GM23338 (cell line): Measurements from ENCODE around the gene SULT2B1. TPM values are rescaled to one million over a fixed set of nuclear protein-coding genes. Genes with fewer than 3 reads are reported as not detected.
"Not testable (repeated sequence)": the region's sequence is repeated elsewhere in the genome, so short reads cannot be mapped to it uniquely, and the experiment has no call there.

Experiments
- ATAC-seq: fragments of 200-7000 bp; cut with Tn5 transposase; 3 replicates; pipeline ENCODE4 v1.9.1; 2020
- DNase-seq: peaks from one replicate; pipeline ENCODE4 v3.0.0-alpha.2; 2015; ENCODE audit warnings: low spot score
- H2AFZ ChIP-seq: fragments of 200-600 bp; sonication (generic); 2 replicates; pipeline ENCODE4 v1.8.0; 2016; ENCODE audit warnings: antibody characterized with exemption, mild to moderate bottlenecking, moderate library complexity
- H3F3A ChIP-seq: fragments of 200-600 bp; sonication (generic); replicated peaks from 2 replicates; pipeline ENCODE4 v1.8.0; 2017; ENCODE audit warnings: antibody characterized with exemption, mixed run types, low read depth
- H3K27ac ChIP-seq: fragments of 200-600 bp; sonication (generic); 2 replicates; pipeline ENCODE4 v1.6.1; 2016; ENCODE audit warnings: low read depth
- H3K27me3 ChIP-seq: fragments of 200-600 bp; sonication (generic); 2 replicates; pipeline ENCODE4 v1.8.0; 2016; ENCODE audit warnings: mild to moderate bottlenecking, mixed run types, moderate library complexity; ENCODE audit not compliant: insufficient read depth
- H3K36me3 ChIP-seq: fragments of 200-600 bp; sonication (generic); 2 replicates; pipeline ENCODE4 v1.8.0; 2016; ENCODE audit warnings: mild to moderate bottlenecking; ENCODE audit not compliant: insufficient read depth
- H3K4me1 ChIP-seq: fragments of 200-600 bp; sonication (generic); 2 replicates; pipeline ENCODE4 v1.8.0; 2016; ENCODE audit warnings: mild to moderate bottlenecking, moderate library complexity; ENCODE audit not compliant: insufficient read depth
- H3K4me2 ChIP-seq: fragments of 200-600 bp; sonication (generic); 2 replicates; pipeline ENCODE4 v1.7.1; 2017; ENCODE audit warnings: mixed run types
- H3K4me3 ChIP-seq: fragments of 200-600 bp; sonication (generic); 2 replicates; pipeline ENCODE4 v1.6.1; 2016; ENCODE audit warnings: mixed run types
- H3K79me2 ChIP-seq: fragments of 200-600 bp; sonication (generic); replicated peaks from 2 replicates; pipeline ENCODE4 v1.8.0; 2017; ENCODE audit warnings: mild to moderate bottlenecking; ENCODE audit not compliant: insufficient read depth
- H3K9me2 ChIP-seq: fragments of 200-600 bp; sonication (generic); 2 replicates; pipeline ENCODE4 v1.8.0; 2017; ENCODE audit not compliant: insufficient read depth
- H4K20me1 ChIP-seq: fragments of 200-600 bp; sonication (generic); replicated peaks from 2 replicates; pipeline ENCODE4 v1.8.0; 2017; ENCODE audit warnings: mild to moderate bottlenecking; ENCODE audit not compliant: insufficient read depth
- H3K27ac Mint-ChIP-seq: 2 replicates; pipeline ENCODE4 v1.8.0; 2020; ENCODE audit warnings: inconsistent platforms, mild to moderate bottlenecking, moderate library complexity, mixed read lengths
- H3K27me3 Mint-ChIP-seq: 3 replicates; pipeline ENCODE4 v1.8.0; 2022; ENCODE audit warnings: low read depth, mild to moderate bottlenecking, moderate library complexity, mixed read lengths, inconsistent platforms; ENCODE audit not compliant: insufficient read depth, poor library complexity
- H3K36me3 Mint-ChIP-seq: 3 replicates; pipeline ENCODE4 v1.8.0; 2021; ENCODE audit warnings: low read depth, mild to moderate bottlenecking, inconsistent platforms, moderate library complexity, mixed read lengths
- H3K4me1 Mint-ChIP-seq: 3 replicates; pipeline ENCODE4 v1.8.0; 2020; ENCODE audit warnings: mild to moderate bottlenecking, inconsistent platforms, mixed read lengths
- H3K4me3 Mint-ChIP-seq: 3 replicates; pipeline ENCODE4 v1.8.0; 2021; ENCODE audit warnings: moderate library complexity, mild to moderate bottlenecking, inconsistent platforms, mixed read lengths
- H3K9me3 Mint-ChIP-seq: 3 replicates; pipeline ENCODE4 v1.8.0; 2020; ENCODE audit warnings: moderate library complexity, mild to moderate bottlenecking, inconsistent platforms, mixed read lengths
- JUNB ChIP-seq: IDR thresholded peaks from one replicate; pipeline ENCODE4 v1.6.1; 2016; ENCODE audit warnings: antibody characterized with exemption; ENCODE audit not compliant: unreplicated experiment
- ZNF114 ChIP-seq: fragments of 250-450 bp; sonication (Bioruptor Pico); IDR thresholded peaks from 2 replicates; pipeline ENCODE4 v1.5.0; 2020; ENCODE audit warnings: mild to moderate bottlenecking, moderate library complexity
- polyA plus RNA-seq: library from polyadenylated mRNA; unstranded; fragments of >200 nt; fragmentation: Nextera tagmentation; extraction: Ambion mirVana; gene quantifications from 2 replicates; pipeline ENCODE4 v1.2.1, GENCODE V29; 2016
- total RNA-seq: library from RNA; depleted of rRNA; stranded (reverse); fragments of >200 nt; shearing (Covaris generic); gene quantifications from 2 replicates; pipeline ENCODE4 v1.2.3, GENCODE V29; 2014
- TF ChIP-seq, protein P1 (sequence below): fragments of 250-450 bp; sonication (Bioruptor Pico); IDR thresholded peaks from 2 replicates; pipeline ENCODE4 v1.5.0; 2020; ENCODE audit warnings: mild to moderate bottlenecking, moderate library complexity
- TF ChIP-seq, protein P2 (sequence below): IDR thresholded peaks from 2 replicates; pipeline ENCODE4 v1.6.1; 2016; ENCODE audit warnings: antibody characterized with exemption

SULT2B1 gene
- total and polyA plus RNA-seq, 2 experiments from 2014 or later, result 1.3 to 2.5 TPM

DNA sequence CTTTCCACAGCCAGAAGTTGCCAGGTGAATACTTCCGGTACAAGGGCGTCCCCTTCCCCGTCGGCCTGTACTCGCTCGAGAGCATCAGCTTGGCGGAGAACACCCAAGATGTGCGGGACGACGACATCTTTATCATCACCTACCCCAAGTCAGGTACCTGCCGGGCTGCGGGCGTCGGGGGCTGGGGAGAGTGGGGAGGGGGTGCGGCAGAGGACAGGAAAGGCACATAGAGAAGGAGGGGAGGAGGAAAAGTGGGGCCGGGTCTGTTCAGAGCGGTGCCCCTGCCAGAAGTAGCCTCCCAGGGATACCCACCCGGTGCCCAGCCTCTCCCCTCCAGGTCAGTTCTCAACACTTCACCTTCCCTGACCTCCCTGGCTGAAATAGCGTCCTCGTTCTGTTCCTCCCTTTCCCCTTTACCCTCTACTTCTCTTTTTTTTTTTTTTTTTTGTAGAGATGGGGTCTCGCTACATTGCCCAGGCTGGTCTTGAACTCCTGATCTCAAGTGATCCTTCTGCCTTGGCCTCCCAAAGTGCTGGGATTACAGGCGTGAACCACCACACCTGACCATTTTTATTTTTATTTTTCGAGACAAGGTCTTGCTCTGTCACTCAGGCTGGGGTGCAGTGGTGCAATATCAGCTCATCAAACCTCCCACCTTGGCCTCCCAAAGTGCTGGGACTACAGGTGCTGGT, 24.1 kb downstream of the SULT2B1 start (continued):
- TF ChIP-seq, protein P1, sequence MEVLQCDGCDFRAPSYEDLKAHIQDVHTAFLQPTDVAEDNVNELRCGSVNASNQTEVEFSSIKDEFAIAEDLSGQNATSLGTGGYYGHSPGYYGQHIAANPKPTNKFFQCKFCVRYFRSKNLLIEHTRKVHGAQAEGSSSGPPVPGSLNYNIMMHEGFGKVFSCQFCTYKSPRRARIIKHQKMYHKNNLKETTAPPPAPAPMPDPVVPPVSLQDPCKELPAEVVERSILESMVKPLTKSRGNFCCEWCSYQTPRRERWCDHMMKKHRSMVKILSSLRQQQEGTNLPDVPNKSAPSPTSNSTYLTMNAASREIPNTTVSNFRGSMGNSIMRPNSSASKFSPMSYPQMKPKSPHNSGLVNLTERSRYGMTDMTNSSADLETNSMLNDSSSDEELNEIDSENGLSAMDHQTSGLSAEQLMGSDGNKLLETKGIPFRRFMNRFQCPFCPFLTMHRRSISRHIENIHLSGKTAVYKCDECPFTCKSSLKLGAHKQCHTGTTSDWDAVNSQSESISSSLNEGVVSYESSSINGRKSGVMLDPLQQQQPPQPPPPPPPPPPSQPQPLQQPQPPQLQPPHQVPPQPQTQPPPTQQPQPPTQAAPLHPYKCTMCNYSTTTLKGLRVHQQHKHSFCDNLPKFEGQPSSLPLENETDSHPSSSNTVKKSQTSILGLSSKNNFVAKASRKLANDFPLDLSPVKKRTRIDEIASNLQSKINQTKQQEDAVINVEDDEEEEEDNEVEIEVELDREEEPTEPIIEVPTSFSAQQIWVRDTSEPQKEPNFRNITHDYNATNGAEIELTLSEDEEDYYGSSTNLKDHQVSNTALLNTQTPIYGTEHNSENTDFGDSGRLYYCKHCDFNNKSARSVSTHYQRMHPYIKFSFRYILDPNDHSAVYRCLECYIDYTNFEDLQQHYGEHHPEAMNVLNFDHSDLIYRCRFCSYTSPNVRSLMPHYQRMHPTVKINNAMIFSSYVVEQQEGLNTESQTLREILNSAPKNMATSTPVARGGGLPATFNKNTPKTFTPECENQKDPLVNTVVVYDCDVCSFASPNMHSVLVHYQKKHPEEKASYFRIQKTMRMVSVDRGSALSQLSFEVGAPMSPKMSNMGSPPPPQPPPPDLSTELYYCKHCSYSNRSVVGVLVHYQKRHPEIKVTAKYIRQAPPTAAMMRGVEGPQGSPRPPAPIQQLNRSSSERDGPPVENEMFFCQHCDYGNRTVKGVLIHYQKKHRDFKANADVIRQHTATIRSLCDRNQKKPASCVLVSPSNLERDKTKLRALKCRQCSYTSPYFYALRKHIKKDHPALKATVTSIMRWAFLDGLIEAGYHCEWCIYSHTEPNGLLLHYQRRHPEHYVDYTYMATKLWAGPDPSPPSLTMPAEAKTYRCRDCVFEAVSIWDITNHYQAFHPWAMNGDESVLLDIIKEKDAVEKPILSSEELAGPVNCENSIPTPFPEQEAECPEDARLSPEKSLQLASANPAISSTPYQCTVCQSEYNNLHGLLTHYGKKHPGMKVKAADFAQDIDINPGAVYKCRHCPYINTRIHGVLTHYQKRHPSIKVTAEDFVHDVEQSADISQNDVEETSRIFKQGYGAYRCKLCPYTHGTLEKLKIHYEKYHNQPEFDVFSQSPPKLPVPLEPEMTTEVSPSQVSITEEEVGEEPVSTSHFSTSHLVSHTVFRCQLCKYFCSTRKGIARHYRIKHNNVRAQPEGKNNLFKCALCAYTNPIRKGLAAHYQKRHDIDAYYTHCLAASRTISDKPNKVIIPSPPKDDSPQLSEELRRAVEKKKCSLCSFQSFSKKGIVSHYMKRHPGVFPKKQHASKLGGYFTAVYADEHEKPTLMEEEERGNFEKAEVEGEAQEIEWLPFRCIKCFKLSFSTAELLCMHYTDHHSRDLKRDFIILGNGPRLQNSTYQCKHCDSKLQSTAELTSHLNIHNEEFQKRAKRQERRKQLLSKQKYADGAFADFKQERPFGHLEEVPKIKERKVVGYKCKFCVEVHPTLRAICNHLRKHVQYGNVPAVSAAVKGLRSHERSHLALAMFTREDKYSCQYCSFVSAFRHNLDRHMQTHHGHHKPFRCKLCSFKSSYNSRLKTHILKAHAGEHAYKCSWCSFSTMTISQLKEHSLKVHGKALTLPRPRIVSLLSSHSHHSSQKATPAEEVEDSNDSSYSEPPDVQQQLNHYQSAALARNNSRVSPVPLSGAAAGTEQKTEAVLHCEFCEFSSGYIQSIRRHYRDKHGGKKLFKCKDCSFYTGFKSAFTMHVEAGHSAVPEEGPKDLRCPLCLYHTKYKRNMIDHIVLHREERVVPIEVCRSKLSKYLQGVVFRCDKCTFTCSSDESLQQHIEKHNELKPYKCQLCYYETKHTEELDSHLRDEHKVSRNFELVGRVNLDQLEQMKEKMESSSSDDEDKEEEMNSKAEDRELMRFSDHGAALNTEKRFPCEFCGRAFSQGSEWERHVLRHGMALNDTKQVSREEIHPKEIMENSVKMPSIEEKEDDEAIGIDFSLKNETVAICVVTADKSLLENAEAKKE, result no peak
- no peak for TF ChIP-seq ZNF114
- TF ChIP-seq, protein P2, sequence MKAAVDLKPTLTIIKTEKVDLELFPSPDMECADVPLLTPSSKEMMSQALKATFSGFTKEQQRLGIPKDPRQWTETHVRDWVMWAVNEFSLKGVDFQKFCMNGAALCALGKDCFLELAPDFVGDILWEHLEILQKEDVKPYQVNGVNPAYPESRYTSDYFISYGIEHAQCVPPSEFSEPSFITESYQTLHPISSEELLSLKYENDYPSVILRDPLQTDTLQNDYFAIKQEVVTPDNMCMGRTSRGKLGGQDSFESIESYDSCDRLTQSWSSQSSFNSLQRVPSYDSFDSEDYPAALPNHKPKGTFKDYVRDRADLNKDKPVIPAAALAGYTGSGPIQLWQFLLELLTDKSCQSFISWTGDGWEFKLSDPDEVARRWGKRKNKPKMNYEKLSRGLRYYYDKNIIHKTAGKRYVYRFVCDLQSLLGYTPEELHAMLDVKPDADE, result no peak
- TF ChIP-seq JUNB, result no peak

DNA sequence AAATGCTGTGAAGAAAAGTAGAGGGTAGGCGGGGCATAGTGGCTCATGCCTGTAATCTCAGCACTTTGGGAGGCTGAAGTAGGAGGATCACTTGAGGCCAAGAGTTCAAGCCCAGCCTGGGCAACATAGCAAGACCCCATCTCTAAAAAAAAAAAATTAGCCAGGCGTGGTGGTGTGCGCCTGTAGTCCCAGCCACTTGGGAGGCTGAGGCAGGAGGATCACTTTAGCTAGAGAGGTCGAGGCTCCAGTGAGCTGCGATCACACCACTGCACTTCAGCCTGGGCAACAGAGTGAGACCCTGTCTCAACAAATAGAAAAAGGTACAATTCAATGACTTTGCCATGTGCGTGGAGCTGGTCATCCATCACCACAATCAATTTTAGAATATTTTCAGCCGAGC, 25.9 kb downstream of the SULT2B1 start:
- not testable (repeated sequence) for H3K27ac Mint-ChIP-seq, H3K4me1 Mint-ChIP-seq, H4K20me1 ChIP-seq, H3F3A ChIP-seq, H2AFZ ChIP-seq, ATAC-seq, H3K36me3 ChIP-seq, DNase-seq, H3K4me2 ChIP-seq, H3K9me3 Mint-ChIP-seq, H3K4me1 ChIP-seq, H3K4me3 Mint-ChIP-seq, H3K9me2 ChIP-seq, H3K36me3 Mint-ChIP-seq, H3K4me3 ChIP-seq, H3K27ac ChIP-seq, H3K27me3 ChIP-seq, H3K79me2 ChIP-seq
- peaks cover 12% of the 10 kb centered on the region for H3K27me3 Mint-ChIP-seq
